Measurements from ENCODE around the gene NUP107.

Gene NUP107

DNA sequence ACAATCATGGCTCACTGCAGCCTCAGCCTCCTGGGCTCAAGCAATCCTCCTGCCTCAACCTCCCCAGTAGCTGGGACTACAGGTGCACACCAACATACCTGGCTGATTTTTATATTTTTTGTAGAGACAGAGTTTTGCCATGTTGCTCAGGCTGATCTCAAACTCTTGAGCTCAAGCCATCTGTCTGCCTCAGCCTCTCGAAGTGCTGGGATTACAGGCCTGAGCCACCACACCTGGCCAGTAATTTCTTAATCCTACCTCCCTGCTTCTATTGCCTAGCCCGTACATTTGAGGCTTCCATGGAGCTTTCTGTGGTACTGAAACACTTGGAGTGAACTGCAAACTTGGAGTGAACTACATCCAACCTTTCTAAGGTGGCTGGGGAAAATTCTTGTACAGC is 79.9 kb downstream of the NUP107 start:
- TF ChIP-seq, protein P1, sequence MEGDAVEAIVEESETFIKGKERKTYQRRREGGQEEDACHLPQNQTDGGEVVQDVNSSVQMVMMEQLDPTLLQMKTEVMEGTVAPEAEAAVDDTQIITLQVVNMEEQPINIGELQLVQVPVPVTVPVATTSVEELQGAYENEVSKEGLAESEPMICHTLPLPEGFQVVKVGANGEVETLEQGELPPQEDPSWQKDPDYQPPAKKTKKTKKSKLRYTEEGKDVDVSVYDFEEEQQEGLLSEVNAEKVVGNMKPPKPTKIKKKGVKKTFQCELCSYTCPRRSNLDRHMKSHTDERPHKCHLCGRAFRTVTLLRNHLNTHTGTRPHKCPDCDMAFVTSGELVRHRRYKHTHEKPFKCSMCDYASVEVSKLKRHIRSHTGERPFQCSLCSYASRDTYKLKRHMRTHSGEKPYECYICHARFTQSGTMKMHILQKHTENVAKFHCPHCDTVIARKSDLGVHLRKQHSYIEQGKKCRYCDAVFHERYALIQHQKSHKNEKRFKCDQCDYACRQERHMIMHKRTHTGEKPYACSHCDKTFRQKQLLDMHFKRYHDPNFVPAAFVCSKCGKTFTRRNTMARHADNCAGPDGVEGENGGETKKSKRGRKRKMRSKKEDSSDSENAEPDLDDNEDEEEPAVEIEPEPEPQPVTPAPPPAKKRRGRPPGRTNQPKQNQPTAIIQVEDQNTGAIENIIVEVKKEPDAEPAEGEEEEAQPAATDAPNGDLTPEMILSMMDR (IDR thresholded peaks at IDR 0.05; ENCODE audit: control extremely low read depth, extremely low read depth, low read depth, missing control alignments), result no peak
- ChIA-PET CTCF (no interaction called here), POLR2A (interaction anchor here (0.7 kb wide), 1 partner anchor 20 kb away, joined by 7 read pairs; no protein-coding TSS in a partner anchor)
- DNase-seq (ENCODE audit: extremely low spot score), result no peak

DNA sequence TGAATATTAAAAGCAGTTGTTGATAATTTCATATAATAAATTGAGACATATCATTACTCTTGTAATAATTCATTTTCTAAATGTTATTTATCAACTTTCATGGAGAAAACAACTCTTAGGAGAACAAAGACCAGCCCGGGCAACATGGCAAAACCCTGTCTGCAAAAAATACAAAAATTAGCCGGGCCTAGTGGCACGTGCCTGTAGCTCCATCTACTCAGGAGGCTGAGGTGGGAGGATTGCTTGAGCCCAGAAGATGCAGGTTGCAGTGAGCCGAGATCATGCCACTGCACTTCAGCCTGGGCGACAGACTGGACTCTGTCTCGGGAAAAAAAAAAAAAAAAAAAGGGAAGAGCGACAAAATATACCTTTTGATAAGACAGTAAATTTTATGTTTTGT is 80.4 kb downstream of the NUP107 start:
- POLR2A ChIA-PET, result interaction anchor here (0.7 kb wide), 1 partner anchor 21 kb away, joined by 7 read pairs; no protein-coding TSS in a partner anchor
- no peak for DNase-seq (ENCODE audit: extremely low spot score)
- TF ChIP-seq, protein P1 (IDR thresholded peaks at IDR 0.05; ENCODE audit: control extremely low read depth, extremely low read depth, low read depth, missing control alignments), result no peak
- CTCF ChIA-PET, result no interaction called here

DNA sequence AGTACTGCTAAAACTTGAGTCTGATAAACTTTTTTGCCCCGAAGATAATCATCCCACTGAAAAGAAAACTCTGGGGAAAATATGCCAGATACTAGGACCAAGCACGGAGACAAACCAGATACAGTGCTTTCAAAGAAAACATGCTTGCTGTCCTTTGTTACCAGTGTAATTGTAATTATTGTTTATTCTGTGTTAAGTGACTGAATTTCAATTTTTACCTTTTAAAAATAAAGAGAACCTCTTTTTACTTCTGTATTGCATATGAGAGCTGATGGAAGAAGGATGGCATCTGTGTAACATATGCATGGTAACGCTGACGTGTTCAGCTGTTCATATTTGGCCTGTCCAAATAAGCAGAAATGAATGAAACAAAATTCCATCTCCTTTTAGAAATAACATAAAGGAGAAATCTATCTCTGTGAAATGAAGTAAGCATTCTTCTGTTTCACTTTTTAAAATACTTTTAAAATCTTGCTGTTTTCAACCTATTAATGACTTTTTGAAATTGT is 81.7 kb downstream of the NUP107 start:
- no peak for DNase-seq (ENCODE audit: extremely low spot score)
- CTCF ChIA-PET, result no interaction called here
- TF ChIP-seq, protein P1 (IDR thresholded peaks at IDR 0.05; ENCODE audit: control extremely low read depth, extremely low read depth, low read depth, missing control alignments), result no peak
- POLR2A ChIA-PET, result no interaction called here

DNA sequence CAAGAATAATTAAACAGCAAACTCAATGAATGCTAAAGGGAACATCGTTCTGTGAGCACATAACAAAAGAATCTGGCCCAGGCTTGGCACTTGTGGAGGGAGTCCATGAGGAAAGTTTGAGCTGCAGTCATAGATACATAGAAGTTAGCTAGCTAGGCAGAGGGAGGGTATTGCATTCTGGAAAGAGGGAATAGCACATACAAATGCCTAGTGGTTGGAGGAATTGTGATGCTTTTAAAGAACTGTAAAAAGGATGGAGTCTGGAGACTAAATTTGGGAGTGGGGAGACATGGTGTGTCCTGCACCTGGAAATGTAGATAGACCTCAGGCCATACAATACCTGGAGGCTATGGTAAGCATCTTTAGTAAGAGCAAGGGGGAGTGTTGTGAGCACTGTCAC is 83.2 kb downstream of the NUP107 start:
- no peak for DNase-seq (ENCODE audit: extremely low spot score)
- TF ChIP-seq, protein P1 (IDR thresholded peaks at IDR 0.05; ENCODE audit: control extremely low read depth, extremely low read depth, low read depth, missing control alignments), result no peak
- ChIA-PET CTCF (interaction anchor here (1.0 kb wide), 1 partner anchor 14 kb away, joined by 3 read pairs; no protein-coding TSS in a partner anchor), POLR2A (no interaction called here)

DNA sequence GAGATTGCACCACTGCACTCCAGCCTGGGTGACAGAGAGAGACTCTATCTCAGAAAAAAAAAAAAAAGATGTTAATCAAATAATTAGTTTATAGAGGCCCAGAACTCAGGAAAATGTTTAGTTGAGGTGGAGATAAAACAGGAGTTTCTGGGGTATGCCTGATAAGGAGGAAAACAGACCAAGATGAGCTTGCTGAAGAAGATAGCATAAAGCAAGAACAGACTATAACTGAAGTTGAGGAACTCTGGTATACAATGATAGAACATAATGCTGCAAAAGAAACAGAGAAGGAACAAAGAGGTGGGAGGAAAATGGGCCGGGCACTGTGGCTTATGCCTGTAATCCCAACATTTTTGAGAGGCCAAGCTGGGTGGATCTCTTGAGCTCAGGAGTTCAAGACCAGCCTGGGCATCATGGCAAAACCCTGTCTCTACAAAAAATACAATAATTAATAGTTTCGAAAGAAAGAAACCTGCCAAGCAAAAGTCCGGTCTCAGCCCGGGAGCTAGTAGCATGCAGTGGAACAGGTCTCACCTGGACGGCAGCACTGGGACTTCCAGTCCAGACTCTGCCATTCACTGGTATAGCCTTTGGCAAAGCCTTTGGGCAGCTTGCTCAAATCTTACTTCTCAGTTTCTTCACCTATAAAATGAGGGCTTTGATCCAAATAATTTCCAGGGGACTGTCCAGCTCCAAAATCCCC is 84.6 kb downstream of the NUP107 start:
- DNase-seq (ENCODE audit: extremely low spot score), result no peak
- TF ChIP-seq, protein P1 (IDR thresholded peaks at IDR 0.05; ENCODE audit: control extremely low read depth, extremely low read depth, low read depth, missing control alignments), result no peak
- ChIA-PET POLR2A (no interaction called here), CTCF (interaction anchor here (1.6 kb wide), 1 partner anchor 11 kb away, joined by 6 read pairs; no protein-coding TSS in a partner anchor)

DNA sequence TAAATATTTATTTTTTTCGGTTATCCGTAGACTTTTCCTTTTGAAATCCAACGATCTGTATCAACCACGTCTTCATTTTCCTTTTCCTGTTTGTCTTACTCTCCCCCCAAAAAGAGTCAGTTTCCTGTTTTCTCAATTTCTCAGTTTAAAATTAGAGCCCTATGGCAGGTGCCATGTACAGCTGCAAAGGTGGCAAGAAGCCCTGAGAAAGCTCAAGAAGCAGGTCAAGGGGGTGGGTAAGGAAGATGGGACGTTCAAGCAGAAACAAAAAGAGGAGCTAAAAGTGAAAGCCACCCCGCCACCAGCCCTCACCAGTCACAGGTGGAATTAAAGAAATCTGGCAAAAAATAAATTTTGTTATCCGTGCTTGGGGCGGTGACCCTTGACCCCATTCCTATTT is 85.9 kb downstream of the NUP107 start:
- TF ChIP-seq, protein P1 (IDR thresholded peaks at IDR 0.05; ENCODE audit: control extremely low read depth, extremely low read depth, low read depth, missing control alignments), result no peak
- DNase-seq (ENCODE audit: extremely low spot score), result peak; percentile 38
- CTCF ChIA-PET, result interaction anchor here (1.0 kb wide), 1 partner anchor 8 kb away, joined by 3 read pairs; no protein-coding TSS in a partner anchor
- POLR2A ChIA-PET, result no interaction called here

Data from GM10248 (cell line).